GM12865 (cell line): ENCODE measurements around the gene AURKA.
A peak's percentile ranks its signal among the peaks of the same experiment; 100 is the strongest.
"Not testable (repeated sequence)": the region's sequence is repeated elsewhere in the genome, so short reads cannot be mapped to it uniquely, and the experiment has no call there.

Experiments used
- DNase-seq: peaks from one replicate; pipeline ENCODE4 v3.0.0; 2010; ENCODE audit warnings: low read depth
- H3K4me3 ChIP-seq: 2 replicates; pipeline ENCODE4 v1.5.1; 2011; ENCODE audit warnings: mild to moderate bottlenecking, low read depth, low read length, control low read depth
- TF ChIP-seq, protein P1 (sequence below): IDR thresholded peaks from 2 replicates; pipeline ENCODE4 v1.5.1; 2011; ENCODE audit warnings: low read length, control low read depth, low read depth, inconsistent platforms; ENCODE audit not compliant: insufficient read depth; ENCODE audit errors: missing control alignments

AURKA gene

DNA sequence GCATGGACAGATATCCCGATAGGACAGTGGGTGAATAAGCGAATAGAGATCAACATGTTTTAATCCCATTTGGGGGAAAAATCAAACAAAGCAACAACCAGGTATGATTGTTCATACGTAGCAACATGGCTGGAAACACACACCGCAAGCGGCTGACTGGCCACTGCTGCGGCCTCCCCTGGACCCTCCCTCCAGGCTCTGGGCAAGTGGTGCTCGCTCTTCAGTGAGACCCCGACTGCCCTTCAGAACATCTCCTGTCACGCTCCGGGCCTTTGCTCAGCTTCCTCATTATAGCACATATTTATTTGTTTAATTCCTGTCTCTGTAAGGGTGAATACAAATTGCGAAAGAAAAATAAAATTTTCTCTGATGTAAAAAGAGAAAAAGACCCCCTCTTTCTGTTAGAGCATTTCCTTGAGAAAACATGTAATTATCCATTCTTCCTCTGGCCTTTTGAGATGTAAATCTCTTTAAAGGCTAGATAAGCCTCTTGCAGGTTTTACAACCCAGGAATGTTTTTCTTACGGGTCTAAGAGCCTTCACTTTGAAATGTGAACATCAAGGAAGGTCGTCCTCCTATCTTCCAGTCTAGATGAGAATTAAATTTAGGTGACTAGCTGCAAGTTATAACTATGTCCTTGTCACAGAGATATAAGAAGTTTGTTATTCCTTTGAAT lies 44.2 kb downstream of the AURKA start:
- no peak overlapping the region for H3K4me3 ChIP-seq
- DNase-seq: no peak
- TF ChIP-seq, protein P1, sequence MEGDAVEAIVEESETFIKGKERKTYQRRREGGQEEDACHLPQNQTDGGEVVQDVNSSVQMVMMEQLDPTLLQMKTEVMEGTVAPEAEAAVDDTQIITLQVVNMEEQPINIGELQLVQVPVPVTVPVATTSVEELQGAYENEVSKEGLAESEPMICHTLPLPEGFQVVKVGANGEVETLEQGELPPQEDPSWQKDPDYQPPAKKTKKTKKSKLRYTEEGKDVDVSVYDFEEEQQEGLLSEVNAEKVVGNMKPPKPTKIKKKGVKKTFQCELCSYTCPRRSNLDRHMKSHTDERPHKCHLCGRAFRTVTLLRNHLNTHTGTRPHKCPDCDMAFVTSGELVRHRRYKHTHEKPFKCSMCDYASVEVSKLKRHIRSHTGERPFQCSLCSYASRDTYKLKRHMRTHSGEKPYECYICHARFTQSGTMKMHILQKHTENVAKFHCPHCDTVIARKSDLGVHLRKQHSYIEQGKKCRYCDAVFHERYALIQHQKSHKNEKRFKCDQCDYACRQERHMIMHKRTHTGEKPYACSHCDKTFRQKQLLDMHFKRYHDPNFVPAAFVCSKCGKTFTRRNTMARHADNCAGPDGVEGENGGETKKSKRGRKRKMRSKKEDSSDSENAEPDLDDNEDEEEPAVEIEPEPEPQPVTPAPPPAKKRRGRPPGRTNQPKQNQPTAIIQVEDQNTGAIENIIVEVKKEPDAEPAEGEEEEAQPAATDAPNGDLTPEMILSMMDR: no peak

DNA sequence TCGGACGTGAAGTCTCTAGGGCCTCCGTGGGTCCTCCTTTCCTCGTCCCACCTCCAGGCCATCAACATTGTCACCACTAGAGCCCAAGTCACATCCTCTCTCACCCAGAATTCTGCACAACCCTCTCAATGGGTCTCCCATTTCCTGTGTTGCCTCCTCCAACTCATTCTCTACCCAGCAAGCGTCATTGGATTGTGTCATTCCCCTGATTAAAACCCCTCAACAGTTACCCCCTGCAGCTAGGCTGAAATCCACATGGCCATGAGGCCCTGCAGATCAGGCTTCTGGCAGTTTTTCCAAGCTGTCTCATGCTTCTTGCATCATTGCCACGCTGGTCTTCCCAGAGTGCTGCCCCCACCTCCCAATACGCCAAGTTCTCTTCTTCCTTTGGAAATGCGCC lies 46.1 kb downstream of the AURKA start:
- TF ChIP-seq, protein P1: no peak
- no peak overlapping the region for H3K4me3 ChIP-seq
- DNase-seq: no peak

DNA sequence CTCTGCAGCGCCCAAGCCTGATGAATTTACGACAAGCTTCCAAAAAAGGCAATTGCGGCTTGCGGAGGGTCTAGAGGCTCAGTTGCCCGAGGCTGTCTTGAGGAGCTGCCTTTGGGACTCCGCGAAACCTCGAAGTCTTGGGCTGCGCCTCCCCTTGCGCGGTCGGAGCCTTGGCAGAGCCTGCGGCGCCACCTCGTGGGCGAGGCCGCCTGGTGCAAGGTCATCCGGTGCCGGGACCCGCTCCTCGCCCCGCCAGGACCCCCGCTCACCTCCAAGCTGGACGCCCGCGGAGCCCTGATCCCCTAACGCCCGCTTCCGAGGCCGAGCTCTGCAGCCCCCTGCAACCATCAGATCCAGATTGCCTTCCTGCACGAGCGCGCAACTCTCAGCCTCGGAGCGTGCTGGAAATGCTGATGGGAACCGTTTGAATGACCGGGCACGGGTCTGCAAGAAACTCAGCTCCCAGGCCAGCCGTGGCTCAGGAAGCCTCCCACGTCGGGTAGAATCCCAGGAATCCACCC lies 48.1 kb downstream of the AURKA start:
- peak; percentile 53 for DNase-seq
- no peak overlapping the region for H3K4me3 ChIP-seq
- TF ChIP-seq, protein P1: peak; percentile 83

DNA sequence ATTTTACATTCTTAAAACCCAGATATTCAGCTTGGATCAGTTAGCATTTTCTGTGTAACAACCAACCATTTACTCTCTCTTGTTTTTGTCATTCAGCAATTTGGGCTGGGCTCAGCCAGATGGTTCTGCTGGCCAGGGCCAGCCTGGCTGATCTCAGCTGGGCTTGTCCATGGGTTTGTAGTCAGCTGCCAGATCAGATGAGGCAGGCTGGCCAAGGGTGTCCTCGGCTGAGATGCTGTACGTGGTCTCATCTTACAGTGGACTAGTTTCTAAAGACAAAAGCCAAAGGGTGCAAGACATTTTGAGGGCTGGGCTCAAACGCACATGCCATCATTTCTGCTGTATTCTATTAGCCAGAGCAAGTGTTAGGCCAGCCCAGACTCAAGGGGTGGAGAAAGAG lies 49.2 kb downstream of the AURKA start:
- no peak overlapping the region for H3K4me3 ChIP-seq
- DNase-seq: no peak
- TF ChIP-seq, protein P1: no peak

DNA sequence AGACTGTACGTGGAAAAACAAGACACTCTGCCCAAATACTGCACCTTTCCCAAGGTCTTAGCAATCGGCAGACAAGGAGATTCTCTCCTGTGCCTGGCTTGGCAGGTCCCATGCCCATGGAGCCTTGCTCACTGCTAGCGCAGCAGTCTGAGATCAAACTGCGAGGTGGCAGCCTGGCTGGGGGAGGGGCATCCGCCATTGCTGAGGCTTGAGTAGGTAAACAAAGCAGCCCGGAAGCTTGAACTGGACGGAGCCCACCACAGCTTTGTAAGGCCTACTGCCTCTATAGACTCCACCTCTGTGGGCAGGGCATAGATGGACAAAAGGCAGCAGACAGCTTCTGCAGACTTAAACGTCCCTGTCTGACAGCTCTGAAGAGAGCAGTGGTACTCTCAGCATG lies 55.3 kb downstream of the AURKA start:
- DNase-seq: not testable (repeated sequence)

DNA sequence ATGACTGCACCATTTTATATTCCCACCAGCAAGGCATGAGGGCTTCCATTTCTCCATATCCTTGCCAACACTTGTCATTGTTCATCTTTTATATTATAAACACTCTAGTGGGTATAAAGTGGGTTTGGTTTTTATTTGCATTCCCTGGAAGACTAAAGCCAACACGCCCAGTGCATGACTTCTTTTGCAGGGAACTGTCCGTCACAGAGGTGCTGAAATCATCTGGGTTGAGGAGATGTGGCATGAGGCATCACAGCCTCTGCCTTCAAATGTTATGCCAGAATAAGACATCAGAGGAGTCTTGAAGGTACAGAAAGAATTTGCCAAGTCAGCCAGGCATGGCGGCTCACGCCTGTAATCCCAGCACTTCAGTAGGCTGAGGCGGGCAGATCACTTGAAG lies 63.2 kb downstream of the AURKA start:
- no peak overlapping the region for H3K4me3 ChIP-seq
- no peak for DNase-seq
- TF ChIP-seq, protein P1: no peak

More for the DNA sequence above, 55.3 kb downstream of the AURKA start:
- H3K4me3 ChIP-seq: not testable (repeated sequence)

DNA sequence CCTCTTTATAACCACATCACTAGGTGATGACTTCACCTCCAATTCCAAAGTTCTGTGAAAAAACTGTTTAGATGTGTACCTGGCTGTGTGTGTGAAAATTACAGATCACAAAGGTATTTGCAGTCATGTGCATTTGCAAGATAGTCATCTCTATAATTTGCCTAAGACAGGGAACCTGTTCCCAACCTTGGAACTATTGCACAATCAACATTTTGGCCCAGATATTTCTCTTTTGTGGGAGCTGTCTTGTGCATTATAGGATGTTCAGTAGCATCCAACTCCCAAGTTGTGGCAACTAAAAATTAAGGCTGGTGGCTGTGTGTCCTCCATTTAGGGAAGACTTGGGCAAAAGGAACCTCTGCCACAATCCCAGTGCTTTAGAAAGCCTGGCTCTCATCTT lies 67.2 kb downstream of the AURKA start:
- TF ChIP-seq, protein P1: no peak

More for the DNA sequence above, 67.2 kb downstream of the AURKA start:
- H3K4me3 ChIP-seq: no peak overlapping the region
- no peak for DNase-seq
